ENCODE results near the gene GLIPR2. TPM values are rescaled to one million over a fixed set of nuclear protein-coding genes. Genes with fewer than 3 reads are reported as not detected.
A peak's percentile ranks its signal among the peaks of the same experiment; 100 is the strongest.

GLIPR2 gene
- total and polyA plus RNA-seq, 2 of the 13 experiments (the other 11 are each of a cell fraction or from before 2014, with no cell fraction given), result 0.08 to 0.42 TPM

DNA sequence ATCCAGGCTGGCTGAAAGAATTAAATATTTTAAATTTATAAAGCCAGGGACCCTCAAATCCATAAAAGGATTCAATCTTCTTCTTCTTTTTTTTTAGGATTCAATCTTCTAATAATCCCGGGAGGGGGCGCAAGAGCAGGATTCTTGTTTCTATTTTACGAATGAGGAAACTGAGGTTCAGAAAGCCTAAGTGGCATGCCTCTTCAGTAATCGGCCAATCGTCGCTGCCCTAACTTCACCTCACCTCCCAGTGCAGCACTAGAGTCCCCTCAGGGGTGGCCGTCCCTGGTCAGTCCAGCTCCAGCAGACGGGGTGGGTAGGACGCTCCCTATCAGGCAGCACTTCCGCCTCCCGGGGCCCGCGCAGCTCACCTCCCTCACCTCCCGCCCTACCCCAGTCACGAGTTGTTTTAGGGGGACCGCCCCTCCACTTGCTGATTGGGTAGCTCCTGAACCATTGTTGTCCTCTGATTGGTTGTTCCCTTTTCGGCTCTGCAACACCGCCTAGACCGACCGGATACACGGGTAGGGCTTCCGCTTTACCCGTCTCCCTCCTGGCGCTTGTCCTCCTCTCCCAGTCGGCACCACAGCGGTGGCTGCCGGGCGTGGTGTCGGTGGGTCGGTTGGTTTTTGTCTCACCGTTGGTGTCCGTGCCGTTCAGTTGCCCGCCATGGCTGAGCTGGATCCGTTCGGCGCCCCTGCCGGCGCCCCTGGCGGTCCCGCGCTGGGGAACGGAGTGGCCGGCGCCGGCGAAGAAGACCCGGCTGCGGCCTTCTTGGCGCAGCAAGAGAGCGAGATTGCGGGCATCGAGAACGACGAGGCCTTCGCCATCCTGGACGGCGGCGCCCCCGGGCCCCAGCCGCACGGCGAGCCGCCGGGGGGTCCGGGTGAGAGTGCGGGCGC lies 54.1 kb downstream of the GLIPR2 start, which contains the start of gene CLTA (continued):
- peak; percentile 83 for TF ChIP-seq ETV5 (CRISPR knock-in tag; IDR thresholded peaks at IDR 0.05; ENCODE audit: borderline replicate concordance)
- TF ChIP-seq MLXIP (CRISPR knock-in tag; IDR thresholded peaks at IDR 0.05; ENCODE audit: borderline replicate concordance), result 0 out of 2 replicates have a peak, but pooled peaks have one; percentile 17
- no peak for TF ChIP-seq NCOR1 (IDR thresholded peaks at IDR 0.05; ENCODE audit: borderline replicate concordance, low read length)
- peak; percentile 57; the same call in 1 of the 2 replicates for TF ChIP-seq AHR (CRISPR knock-in tag; IDR thresholded peaks at IDR 0.05)
- TF ChIP-seq ATF6 (CRISPR knock-in tag; conservative IDR thresholded peaks at IDR 0.05), result no peak
- TF ChIP-seq SRSF1 (optimal IDR thresholded peaks at IDR 0.05; ENCODE audit: low read depth, low read length), result peak; percentile 48
- TF ChIP-seq, protein P1, sequence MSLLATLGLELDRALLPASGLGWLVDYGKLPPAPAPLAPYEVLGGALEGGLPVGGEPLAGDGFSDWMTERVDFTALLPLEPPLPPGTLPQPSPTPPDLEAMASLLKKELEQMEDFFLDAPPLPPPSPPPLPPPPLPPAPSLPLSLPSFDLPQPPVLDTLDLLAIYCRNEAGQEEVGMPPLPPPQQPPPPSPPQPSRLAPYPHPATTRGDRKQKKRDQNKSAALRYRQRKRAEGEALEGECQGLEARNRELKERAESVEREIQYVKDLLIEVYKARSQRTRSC (CRISPR knock-in tag; IDR thresholded peaks at IDR 0.05; ENCODE audit: low read depth), result no peak
- 0 out of 2 replicates have a peak, but pooled peaks have one; percentile 27 for TF ChIP-seq ZNF691 (CRISPR knock-in tag; IDR thresholded peaks at IDR 0.05; ENCODE audit: borderline replicate concordance, low read depth)
- TF ChIP-seq EZH2 (conservative IDR thresholded peaks at IDR 0.05; ENCODE audit: low read depth, low read length), result no peak
- 0 out of 2 replicates have a peak, but pooled peaks have one; percentile 20 for TF ChIP-seq TEF (CRISPR knock-in tag; IDR thresholded peaks at IDR 0.05)
- TF ChIP-seq ZNF484 (CRISPR knock-in tag; IDR thresholded peaks at IDR 0.05; ENCODE audit: borderline replicate concordance, low read depth), result no peak
- TF ChIP-seq NFIB (CRISPR knock-in tag; IDR thresholded peaks at IDR 0.05; ENCODE audit: borderline replicate concordance), result no peak
- peak; percentile 67; the same call in 1 of the 2 replicates for TF ChIP-seq ISX (CRISPR knock-in tag; conservative IDR thresholded peaks at IDR 0.05)
- TF ChIP-seq NFYC (CRISPR knock-in tag; IDR thresholded peaks at IDR 0.05), result peak; percentile 93
- 0 out of 2 replicates have a peak, but pooled peaks have one; percentile 14 for TF ChIP-seq MTF1 (CRISPR knock-in tag; IDR thresholded peaks at IDR 0.05)
